ENCODE data around the gene SKP1. TPM values are rescaled to one million over a fixed set of nuclear protein-coding genes. Genes with fewer than 3 reads are reported as not detected.

Gene SKP1
- total RNA-seq, 1 experiment from 2014 or later: 245 TPM

- intact Hi-C loops (cut with micrococcal nuclease): loop anchor here (10.0 kb wide), 1 partner anchor 396 kb away; no protein-coding TSS in a partner anchor
- H3K9me3 ChIP-seq (ENCODE audit: control insufficient read depth in 1 of 2, insufficient read depth in 1 of 2, low read depth in 1 of 2, low read length in 2 of 2): no peaks in the 10 kb centered on the region
- no peaks in the 10 kb centered on the region for H4K20me1 ChIP-seq (ENCODE audit: insufficient read depth)
- DNase-seq (ENCODE audit: low read depth, low spot score): no peak
- no peak for ATAC-seq
- ChIA-PET CTCF (interaction anchor here (1.9 kb wide), 1 partner anchor 102 kb away, joined by 6 read pairs; no protein-coding TSS in a partner anchor), POLR2A (no interaction called here), RAD21 (ENCODE audit: low non-redundant PET in 1 of 2, low total read pairs in 2 of 2, uncharacterized antibody in 2 of 2, unreplicated experiment in 2 of 2) (interaction anchor here in 1 of 2 experiments (1.0 kb wide), 1 partner anchor 100 kb away, joined by 3 read pairs; no protein-coding TSS in a partner anchor)
- H3K4me1 ChIP-seq (ENCODE audit: control insufficient read depth in 1 of 2, insufficient read depth in 2 of 2, low read length in 2 of 2): no peaks in the 10 kb centered on the region
- no peaks in the 10 kb centered on the region for H3K27me3 ChIP-seq (ENCODE audit: insufficient read depth, low read length)
- no peak overlapping the region for H3K9ac ChIP-seq (ENCODE audit: low read length)
- H3K27ac ChIP-seq (ENCODE audit: low read depth, low read length): no peak overlapping the region
- no peak overlapping the region for H3K4me3 ChIP-seq (replicated peaks in 1 of 2; ENCODE audit: low read depth in 1 of 2, low read length in 2 of 2)
- H3K36me3 ChIP-seq (ENCODE audit: control insufficient read depth in 1 of 2, insufficient read depth in 2 of 2, low read length in 2 of 2): no peaks in the 10 kb centered on the region
- no peak for TF ChIP-seq FOSL1 (IDR thresholded peaks at IDR 0.05; ENCODE audit: low read depth)
- TF ChIP-seq REST (IDR thresholded peaks at IDR 0.05; ENCODE audit: low read depth): no peak
- TF ChIP-seq SP1 (IDR thresholded peaks at IDR 0.05; ENCODE audit: low read depth): no peak
- no TSS peak for BruUV-seq (replicated peaks)
- H3K79me2 ChIP-seq (ENCODE audit: insufficient read depth, low read length): no peaks in the 10 kb centered on the region
- H3K4me2 ChIP-seq (ENCODE audit: low read length): no peak overlapping the region
- H2AFZ ChIP-seq (ENCODE audit: low read depth, low read length, poor library complexity, severe bottlenecking): no peak overlapping the region
- no peaks in the 10 kb centered on the region for H3K9me2 ChIP-seq (ENCODE audit: insufficient read depth)
Observed at GRCh38 chr5:134189031-134189430, 12.3 kb upstream of the SKP1 start.

- no peaks in the 10 kb centered on the region for H3K9me2 ChIP-seq (ENCODE audit: insufficient read depth)
- RAD21 ChIA-PET (ENCODE audit: low non-redundant PET in 1 of 2, low total read pairs in 2 of 2, uncharacterized antibody in 2 of 2, unreplicated experiment in 2 of 2): interaction anchor here in 1 of 2 experiments (1.0 kb wide), 1 partner anchor 101 kb away, joined by 3 read pairs; no protein-coding TSS in a partner anchor
- POLR2A ChIA-PET: no interaction called here
- H3K27me3 ChIP-seq (ENCODE audit: insufficient read depth, low read length): no peaks in the 10 kb centered on the region
- no peaks in the 10 kb centered on the region for H3K36me3 ChIP-seq (ENCODE audit: control insufficient read depth in 1 of 2, insufficient read depth in 2 of 2, low read length in 2 of 2)
- BruUV-seq (replicated peaks): no TSS peak
- H3K79me2 ChIP-seq (ENCODE audit: insufficient read depth, low read length): no peaks in the 10 kb centered on the region
- H3K9ac ChIP-seq (ENCODE audit: low read length): no peak overlapping the region
- DNase-seq (ENCODE audit: low read depth, low spot score) (no peak), ATAC-seq (no peak)
- H4K20me1 ChIP-seq (ENCODE audit: insufficient read depth): no peaks in the 10 kb centered on the region
- no peak overlapping the region for H3K4me2 ChIP-seq (ENCODE audit: low read length)
- no peaks in the 10 kb centered on the region for H3K9me3 ChIP-seq (ENCODE audit: control insufficient read depth in 1 of 2, insufficient read depth in 1 of 2, low read depth in 1 of 2, low read length in 2 of 2)
- TF ChIP-seq CTCF (IDR thresholded peaks at IDR 0.05 in 2 of 3, conservative IDR thresholded peaks at IDR 0.05 in 1 of 3; ENCODE audit: borderline replicate concordance in 1 of 3, insufficient read depth in 1 of 3, low read depth in 2 of 3, low read length in 2 of 3) (no peak), ZNF274 (IDR thresholded peaks at IDR 0.05; ENCODE audit: low read depth, low read length) (no peak), RAD21 (IDR thresholded peaks at IDR 0.05; ENCODE audit: low read depth) (no peak), JUND (IDR thresholded peaks at IDR 0.05) (no peak), EZH2phosphoT487 (IDR thresholded peaks at IDR 0.05; ENCODE audit: borderline replicate concordance) (no peak), SIN3A (IDR thresholded peaks at IDR 0.05; ENCODE audit: low read depth) (no peak), CEBPB (IDR thresholded peaks at IDR 0.05; ENCODE audit: low read depth) (no peak)
- no peaks in the 10 kb centered on the region for H3K4me1 ChIP-seq (ENCODE audit: control insufficient read depth in 1 of 2, insufficient read depth in 2 of 2, low read length in 2 of 2)
- intact Hi-C loops (cut with micrococcal nuclease): loop anchor here (10.0 kb wide), 1 partner anchor 397 kb away; no protein-coding TSS in a partner anchor
- CTCF ChIA-PET: interaction anchor here (1.9 to 4.2 kb wide), 2 partner anchors 101 to 103 kb away, joined by 6 to 25 read pairs; no protein-coding TSS in a partner anchor
- no peak overlapping the region for H2AFZ ChIP-seq (ENCODE audit: low read depth, low read length, poor library complexity, severe bottlenecking)
- no peak overlapping the region for H3K4me3 ChIP-seq (replicated peaks in 1 of 2; ENCODE audit: low read depth in 1 of 2, low read length in 2 of 2)
- no peak overlapping the region for H3K27ac ChIP-seq (ENCODE audit: low read depth, low read length)
Observed at GRCh38 chr5:134188092-134188491, 11.3 kb upstream of the SKP1 start.
